SH-SY5Y (cell line): ENCODE data around the gene ZBTB17.

ENCODE experiments used
- GATA2 ChIP-seq: IDR thresholded peaks from 2 replicates; pipeline ENCODE4 v1.6.1; 2011; ENCODE audit warnings: mild to moderate bottlenecking, low read depth, low read length
- GATA3 ChIP-seq: IDR thresholded peaks from 2 replicates; pipeline ENCODE4 v1.6.1; 2011; ENCODE audit warnings: low read depth, mild to moderate bottlenecking, low read length, moderate library complexity

DNA sequence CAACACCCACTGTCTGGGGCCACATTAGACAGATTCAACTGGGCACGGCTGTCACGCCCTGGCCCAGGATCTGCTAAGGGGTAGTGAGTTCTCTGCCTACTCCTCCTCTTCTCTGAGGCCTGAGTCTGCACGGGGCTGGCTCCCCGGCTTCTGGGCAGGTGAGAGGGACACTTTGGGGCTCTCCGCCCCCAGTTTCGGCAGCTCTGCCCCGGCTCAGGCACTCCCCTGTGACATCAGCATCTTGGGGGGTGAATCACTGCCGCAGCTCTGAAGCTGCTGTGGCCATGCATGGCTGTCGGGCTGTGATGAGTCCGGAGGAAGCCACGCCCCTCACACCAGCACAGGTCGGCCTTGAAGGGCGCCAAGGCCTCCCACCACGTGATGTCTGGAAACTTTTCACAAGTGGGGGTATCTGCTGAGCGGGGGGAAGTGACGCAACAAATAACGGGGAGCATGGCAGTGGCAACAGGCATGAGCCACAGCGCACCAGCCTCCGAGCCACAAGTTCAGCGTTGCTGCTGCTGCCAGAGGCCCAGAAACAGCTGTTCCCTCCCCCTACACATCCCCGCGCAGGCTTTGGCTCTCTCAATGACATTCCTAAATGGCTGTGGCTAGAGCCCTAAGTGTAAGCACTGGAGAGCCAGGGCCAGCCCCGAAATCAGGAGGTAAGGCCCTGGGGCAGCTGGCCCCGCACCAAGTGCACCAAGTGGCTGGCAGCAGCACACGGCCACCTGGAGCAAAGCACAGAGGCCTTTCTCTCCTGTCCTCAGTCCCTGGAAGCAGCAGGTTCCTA is 26.3 kb downstream of the ZBTB17 start:
- no peak for TF ChIP-seq GATA3
- TF ChIP-seq GATA2: no peak
